Measurements from ENCODE around the gene CDC73. TPM values are rescaled to one million over a fixed set of nuclear protein-coding genes. Genes with fewer than 3 reads are reported as not detected.
A peak's percentile ranks its signal among the peaks of the same experiment; 100 is the strongest.

The CDC73 gene
- total and polyA plus RNA-seq, 10 of the 15 experiments (the other 5 are each of a cell fraction or from before 2014, with no cell fraction given): 10.6 to 43.4 (median 21.7) TPM

GRCh38 chr1:193120604-193121166 is 1.1 kb upstream of the CDC73 start:
- 86% methylated on average over 6 of the region's 6 CpGs for WGBS (ENCODE audit: insufficient coverage, insufficient replicate concordance, low lambda C conversion rate, missing lambda C conversion rate)
- CTCF ChIA-PET: interaction anchor here (1.1 to 2.2 kb wide), 4 partner anchors 8 to 101 kb away, joined by 4 to 12 read pairs (median 6); no protein-coding TSS in a partner anchor
- intact Hi-C loops (cut with micrococcal nuclease; ENCODE audit: unreplicated experiment) (loop anchor here (2.0 to 5.0 kb wide), 4 partner anchors 312 to 646 kb away; partner anchors contain the start of genes RGS1 and RGS2), in situ Hi-C loops (cut with MboI) (loop anchor here (10.0 kb wide), 1 partner anchor 306 kb away; no protein-coding TSS in a partner anchor)
- H3K79me2 ChIP-seq (ENCODE audit: control insufficient read depth, insufficient read depth, low read length): peaks cover 35% of the 10 kb centered on the region
- peak overlapping the region; percentile 81 for H3K4me2 ChIP-seq (ENCODE audit: control insufficient read depth, insufficient read depth)
- no peaks in the 10 kb centered on the region; the same call in 1 of the 2 replicates for H3K4me1 ChIP-seq (ENCODE audit: control insufficient read depth, insufficient read depth, low read length)
- no peak overlapping the region for H3K4me3 ChIP-seq
- H4K20me1 ChIP-seq (ENCODE audit: control insufficient read depth, insufficient read depth): no peaks in the 10 kb centered on the region
- FAIRE-seq: no peak
- SMC1A ChIA-PET (ENCODE audit: uncharacterized antibody, unreplicated experiment): interaction anchor here (0.6 to 3.0 kb wide), 7 partner anchors 13 to 314 kb away, joined by 3 to 10 read pairs (median 5); no protein-coding TSS in a partner anchor
- H2AFZ ChIP-seq (ENCODE audit: control insufficient read depth, low read depth, low read length): peak overlapping the region; percentile 92; the same call in 1 of the 2 replicates
- H3K9me3 ChIP-seq (replicated peaks; ENCODE audit: control insufficient read depth, insufficient read depth, low read length): no peaks in the 10 kb centered on the region
- no peak overlapping the region for H3K9ac ChIP-seq (ENCODE audit: control insufficient read depth, insufficient read depth, low read length)
- POLR2A ChIA-PET: interaction anchor here (0.6 to 4.1 kb wide), 4 partner anchors 17 to 504 kb away, joined by 3 to 19 read pairs (median 4); partner anchors contain the start of genes RO60 and UCHL5
- TSS peak; percentile 86 for BruUV-seq (replicated peaks)
- RAD21 ChIA-PET (ENCODE audit: unreplicated experiment): interaction anchor here (1.1 to 1.5 kb wide), 7 partner anchors 13 to 309 kb away, joined by 3 to 8 read pairs (median 3); partner anchors contain the start of genes RO60 and UCHL5
- no peak for DNase-seq (ENCODE audit: low read depth, low spot score)
- no peak overlapping the region for H3K27ac ChIP-seq (ENCODE audit: control insufficient read depth, insufficient read depth)
- no peaks in the 10 kb centered on the region for H3K27me3 ChIP-seq (replicated peaks in 1 of 2; ENCODE audit: control insufficient read depth in 2 of 2, insufficient read depth in 2 of 2, low read length in 1 of 2)
- no peak for ATAC-seq
- H3K36me3 ChIP-seq (ENCODE audit: control insufficient read depth in 2 of 2, insufficient read depth in 2 of 2, low read length in 1 of 2): peaks cover 0 to 2% of the 10 kb centered on the region in 2 experiments; a peak in 1 of 4 replicates
- TF ChIP-seq BMI1 (IDR thresholded peaks at IDR 0.05; ENCODE audit: borderline replicate concordance): no peak
- TF ChIP-seq SUZ12 (IDR thresholded peaks at IDR 0.05; ENCODE audit: unreplicated experiment): no peak
- TF ChIP-seq, protein P1, sequence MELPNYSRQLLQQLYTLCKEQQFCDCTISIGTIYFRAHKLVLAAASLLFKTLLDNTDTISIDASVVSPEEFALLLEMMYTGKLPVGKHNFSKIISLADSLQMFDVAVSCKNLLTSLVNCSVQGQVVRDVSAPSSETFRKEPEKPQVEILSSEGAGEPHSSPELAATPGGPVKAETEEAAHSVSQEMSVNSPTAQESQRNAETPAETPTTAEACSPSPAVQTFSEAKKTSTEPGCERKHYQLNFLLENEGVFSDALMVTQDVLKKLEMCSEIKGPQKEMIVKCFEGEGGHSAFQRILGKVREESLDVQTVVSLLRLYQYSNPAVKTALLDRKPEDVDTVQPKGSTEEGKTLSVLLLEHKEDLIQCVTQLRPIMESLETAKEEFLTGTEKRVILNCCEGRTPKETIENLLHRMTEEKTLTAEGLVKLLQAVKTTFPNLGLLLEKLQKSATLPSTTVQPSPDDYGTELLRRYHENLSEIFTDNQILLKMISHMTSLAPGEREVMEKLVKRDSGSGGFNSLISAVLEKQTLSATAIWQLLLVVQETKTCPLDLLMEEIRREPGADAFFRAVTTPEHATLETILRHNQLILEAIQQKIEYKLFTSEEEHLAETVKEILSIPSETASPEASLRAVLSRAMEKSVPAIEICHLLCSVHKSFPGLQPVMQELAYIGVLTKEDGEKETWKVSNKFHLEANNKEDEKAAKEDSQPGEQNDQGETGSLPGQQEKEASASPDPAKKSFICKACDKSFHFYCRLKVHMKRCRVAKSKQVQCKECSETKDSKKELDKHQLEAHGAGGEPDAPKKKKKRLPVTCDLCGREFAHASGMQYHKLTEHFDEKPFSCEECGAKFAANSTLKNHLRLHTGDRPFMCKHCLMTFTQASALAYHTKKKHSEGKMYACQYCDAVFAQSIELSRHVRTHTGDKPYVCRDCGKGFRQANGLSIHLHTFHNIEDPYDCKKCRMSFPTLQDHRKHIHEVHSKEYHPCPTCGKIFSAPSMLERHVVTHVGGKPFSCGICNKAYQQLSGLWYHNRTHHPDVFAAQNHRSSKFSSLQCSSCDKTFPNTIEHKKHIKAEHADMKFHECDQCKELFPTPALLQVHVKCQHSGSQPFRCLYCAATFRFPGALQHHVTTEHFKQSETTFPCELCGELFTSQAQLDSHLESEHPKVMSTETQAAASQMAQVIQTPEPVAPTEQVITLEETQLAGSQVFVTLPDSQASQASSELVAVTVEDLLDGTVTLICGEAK (IDR thresholded peaks at IDR 0.05; ENCODE audit: borderline replicate concordance): no peak
- no peak for TF ChIP-seq TAF1 (IDR thresholded peaks at IDR 0.05; ENCODE audit: borderline replicate concordance, low read depth, low read length)
- TF ChIP-seq, protein P2, sequence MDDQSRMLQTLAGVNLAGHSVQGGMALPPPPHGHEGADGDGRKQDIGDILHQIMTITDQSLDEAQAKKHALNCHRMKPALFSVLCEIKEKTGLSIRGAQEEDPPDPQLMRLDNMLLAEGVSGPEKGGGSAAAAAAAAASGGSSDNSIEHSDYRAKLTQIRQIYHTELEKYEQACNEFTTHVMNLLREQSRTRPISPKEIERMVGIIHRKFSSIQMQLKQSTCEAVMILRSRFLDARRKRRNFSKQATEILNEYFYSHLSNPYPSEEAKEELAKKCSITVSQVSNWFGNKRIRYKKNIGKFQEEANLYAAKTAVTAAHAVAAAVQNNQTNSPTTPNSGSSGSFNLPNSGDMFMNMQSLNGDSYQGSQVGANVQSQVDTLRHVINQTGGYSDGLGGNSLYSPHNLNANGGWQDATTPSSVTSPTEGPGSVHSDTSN (IDR thresholded peaks at IDR 0.05; ENCODE audit: insufficient replicate concordance, low read depth, low read length): no peak
- TF ChIP-seq ZNF622 (IDR thresholded peaks at IDR 0.05): no peak
- TF ChIP-seq SRF (IDR thresholded peaks at IDR 0.05; ENCODE audit: low read depth in 2 of 2, low read length in 2 of 2): no peak
- no peak for TF ChIP-seq SREBF2 (IDR thresholded peaks at IDR 0.05; ENCODE audit: low read length)
- TF ChIP-seq, protein P3, sequence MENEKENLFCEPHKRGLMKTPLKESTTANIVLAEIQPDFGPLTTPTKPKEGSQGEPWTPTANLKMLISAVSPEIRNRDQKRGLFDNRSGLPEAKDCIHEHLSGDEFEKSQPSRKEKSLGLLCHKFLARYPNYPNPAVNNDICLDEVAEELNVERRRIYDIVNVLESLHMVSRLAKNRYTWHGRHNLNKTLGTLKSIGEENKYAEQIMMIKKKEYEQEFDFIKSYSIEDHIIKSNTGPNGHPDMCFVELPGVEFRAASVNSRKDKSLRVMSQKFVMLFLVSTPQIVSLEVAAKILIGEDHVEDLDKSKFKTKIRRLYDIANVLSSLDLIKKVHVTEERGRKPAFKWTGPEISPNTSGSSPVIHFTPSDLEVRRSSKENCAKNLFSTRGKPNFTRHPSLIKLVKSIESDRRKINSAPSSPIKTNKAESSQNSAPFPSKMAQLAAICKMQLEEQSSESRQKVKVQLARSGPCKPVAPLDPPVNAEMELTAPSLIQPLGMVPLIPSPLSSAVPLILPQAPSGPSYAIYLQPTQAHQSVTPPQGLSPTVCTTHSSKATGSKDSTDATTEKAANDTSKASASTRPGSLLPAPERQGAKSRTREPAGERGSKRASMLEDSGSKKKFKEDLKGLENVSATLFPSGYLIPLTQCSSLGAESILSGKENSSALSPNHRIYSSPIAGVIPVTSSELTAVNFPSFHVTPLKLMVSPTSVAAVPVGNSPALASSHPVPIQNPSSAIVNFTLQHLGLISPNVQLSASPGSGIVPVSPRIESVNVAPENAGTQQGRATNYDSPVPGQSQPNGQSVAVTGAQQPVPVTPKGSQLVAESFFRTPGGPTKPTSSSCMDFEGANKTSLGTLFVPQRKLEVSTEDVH (IDR thresholded peaks at IDR 0.05; ENCODE audit: low read depth, partially characterized antibody): no peak
- no peak for TF ChIP-seq HCFC1 (IDR thresholded peaks at IDR 0.05; ENCODE audit: low read length)
- no peak for TF ChIP-seq PAX5 (IDR thresholded peaks at IDR 0.05; ENCODE audit: borderline replicate concordance, low read depth, low read length)
- no peak for TF ChIP-seq GATAD2B (conservative IDR thresholded peaks at IDR 0.05; ENCODE audit: low read depth)
- TF ChIP-seq STAT3 (IDR thresholded peaks at IDR 0.05; ENCODE audit: low read depth, low read length): no peak
- no peak for TF ChIP-seq HDAC6 (IDR thresholded peaks at IDR 0.05; ENCODE audit: unreplicated experiment)
